Measurements from ENCODE around the gene SPRED3. TPM values are rescaled to one million over a fixed set of nuclear protein-coding genes. Genes with fewer than 3 reads are reported as not detected.

SPRED3 gene
- polyA plus RNA-seq, 1 donor from 2014 or later = 4.9 TPM

DNA sequence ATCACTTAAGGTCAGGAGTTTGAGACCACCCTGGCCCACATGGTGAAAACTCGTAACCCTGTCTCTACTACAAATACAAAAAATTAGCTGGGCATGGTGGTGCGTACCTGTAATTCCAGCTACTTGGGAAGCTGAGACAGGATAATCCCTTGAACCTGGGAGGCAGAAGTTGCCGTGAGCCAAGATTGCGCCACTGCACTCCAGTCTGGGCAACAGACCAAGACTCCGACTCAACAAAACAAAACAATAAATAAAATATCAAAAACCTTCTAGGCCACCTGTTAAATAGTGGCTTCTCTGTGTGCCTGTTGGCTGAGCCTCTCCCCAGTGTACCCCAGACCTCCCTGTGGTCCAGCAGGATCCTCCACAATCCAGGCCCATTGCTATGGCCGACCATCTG is 17.4 kb upstream of the SPRED3 start:
- H3F3A ChIP-seq (ENCODE audit: insufficient read depth, low read length, poor library complexity, severe bottlenecking) = no peaks in the 10 kb centered on the region
- H3K79me2 ChIP-seq (replicated peaks; ENCODE audit: insufficient read depth, low read length) = peaks cover 9% of the 10 kb centered on the region
- H2AFZ ChIP-seq (ENCODE audit: low read depth, low read length) = no peak overlapping the region
- TF ChIP-seq POLR2AphosphoS5 (IDR thresholded peaks at IDR 0.05) (no peak), TAF1 (IDR thresholded peaks at IDR 0.05; ENCODE audit: low read depth) (no peak)
- H3K9me3 ChIP-seq (ENCODE audit: low read length) = no peaks in the 10 kb centered on the region
- no peak overlapping the region for H3K9ac ChIP-seq (ENCODE audit: low read length)
- H3K4me3 ChIP-seq (ENCODE audit: low read length) = no peak overlapping the region
- no peak overlapping the region for H3K4me2 ChIP-seq (ENCODE audit: low read length)
- no peak overlapping the region for H3K27ac ChIP-seq (ENCODE audit: low read length)
- H3K27me3 ChIP-seq (ENCODE audit: insufficient read depth, low read depth, low read length) = no peaks in the 10 kb centered on the region
- H4K20me1 ChIP-seq (ENCODE audit: insufficient read depth) = no peaks in the 10 kb centered on the region
- H3K9me2 ChIP-seq (ENCODE audit: insufficient read depth, low read length) = no peaks in the 10 kb centered on the region
- no peaks in the 10 kb centered on the region for H3K36me3 ChIP-seq (ENCODE audit: insufficient read depth, low read length)

DNA sequence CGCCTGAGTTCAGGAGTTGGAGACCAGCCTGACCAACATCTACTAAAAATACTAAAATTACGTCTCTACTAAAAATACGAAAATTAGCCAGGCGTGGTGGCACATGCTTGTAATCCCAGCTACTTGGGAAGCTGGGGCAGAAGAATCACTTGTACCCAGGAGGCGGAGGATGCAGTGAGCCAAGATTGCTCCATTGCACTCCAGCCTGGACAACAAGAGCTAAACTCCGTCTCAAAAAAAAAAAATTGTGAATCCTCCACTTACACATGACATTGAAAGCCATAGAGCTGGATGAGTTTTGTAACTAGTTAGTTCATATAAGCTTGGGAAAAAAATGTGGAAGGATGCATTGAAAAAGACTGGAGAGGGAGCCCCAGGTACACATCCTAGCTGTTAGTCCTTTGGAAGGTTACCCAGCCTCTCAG is 14.6 kb upstream of the SPRED3 start:
- no peaks in the 10 kb centered on the region for H3K27me3 ChIP-seq (ENCODE audit: insufficient read depth, low read depth, low read length)
- H3K9ac ChIP-seq (ENCODE audit: low read length) = peak overlapping the region; percentile 68
- H2AFZ ChIP-seq (ENCODE audit: low read depth, low read length) = peak overlapping the region; percentile 32
- H3K36me3 ChIP-seq (ENCODE audit: insufficient read depth, low read length) = no peaks in the 10 kb centered on the region
- H3K4me2 ChIP-seq (ENCODE audit: low read length) = peak overlapping the region; percentile 27
- no peaks in the 10 kb centered on the region for H3F3A ChIP-seq (ENCODE audit: insufficient read depth, low read length, poor library complexity, severe bottlenecking)
- H3K27ac ChIP-seq (ENCODE audit: low read length) = peak overlapping the region; percentile 91
- no peaks in the 10 kb centered on the region for H3K9me3 ChIP-seq (ENCODE audit: low read length)
- peak overlapping the region; percentile 84 for H3K4me3 ChIP-seq (ENCODE audit: low read length)
- peaks cover 19% of the 10 kb centered on the region for H3K79me2 ChIP-seq (replicated peaks; ENCODE audit: insufficient read depth, low read length)
- no peaks in the 10 kb centered on the region for H3K9me2 ChIP-seq (ENCODE audit: insufficient read depth, low read length)
- no peaks in the 10 kb centered on the region for H4K20me1 ChIP-seq (ENCODE audit: insufficient read depth)
- TF ChIP-seq EZH2 (IDR thresholded peaks at IDR 0.05; ENCODE audit: borderline replicate concordance, insufficient read depth, low read length, poor library complexity, severe bottlenecking) (no peak), EP300 (conservative IDR thresholded peaks at IDR 0.05; ENCODE audit: poor library complexity, severe bottlenecking) (no peak), RAD21 (conservative IDR thresholded peaks at IDR 0.05) (peak; percentile 36), POLR2AphosphoS5 (IDR thresholded peaks at IDR 0.05) (no peak)

DNA sequence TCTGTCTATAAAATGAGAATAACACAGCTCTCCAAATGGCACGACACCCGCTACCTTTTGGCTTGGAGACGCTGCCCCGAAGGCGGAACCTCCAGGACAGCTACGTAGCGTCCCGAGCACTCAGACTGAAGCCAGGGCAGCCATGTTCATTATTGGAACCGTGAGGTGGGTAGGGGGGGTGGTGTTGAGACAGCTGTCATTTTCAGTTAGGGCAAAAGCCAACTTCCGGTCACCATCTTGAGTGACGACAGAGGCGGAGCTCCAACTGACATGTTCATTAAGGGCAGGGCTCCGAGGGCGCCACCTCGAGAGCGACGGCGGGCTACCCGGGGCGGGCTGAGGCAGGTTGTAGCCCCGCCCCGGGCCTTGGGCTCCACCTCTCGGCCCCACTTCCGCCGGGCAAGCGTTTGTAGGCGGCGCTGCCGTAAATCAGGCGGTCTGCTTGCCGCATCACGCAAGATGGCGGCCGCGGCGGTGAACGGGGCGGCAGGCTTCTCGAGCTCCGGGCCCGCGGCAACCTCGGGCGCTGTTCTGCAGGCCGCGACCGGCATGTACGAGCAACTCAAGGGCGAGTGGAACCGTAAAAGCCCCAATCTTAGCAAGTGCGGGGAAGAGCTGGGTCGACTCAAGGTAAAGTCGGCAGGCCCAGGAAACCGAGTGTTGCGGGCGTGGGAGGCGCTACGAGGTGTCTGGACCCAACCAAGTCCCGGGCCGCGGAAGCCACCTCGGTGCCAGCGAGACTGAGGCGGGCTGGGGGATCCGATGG is 14.0 kb upstream of the SPRED3 start, which contains the start of gene PSMD8:
Gene PSMD8 (plus strand): TSS at position 240 of the 766 bp plus-strand sequence. CDS start 31 bp downstream, at position 271.
- no peaks in the 10 kb centered on the region for H4K20me1 ChIP-seq (ENCODE audit: insufficient read depth)
- H3F3A ChIP-seq (ENCODE audit: insufficient read depth, low read length, poor library complexity, severe bottlenecking) = no peaks in the 10 kb centered on the region
- H3K9me3 ChIP-seq (ENCODE audit: low read length) = no peaks in the 10 kb centered on the region
- peak within 1 kb of the TSS; percentile 84 for H3K4me3 ChIP-seq (ENCODE audit: low read length)
- H3K79me2 ChIP-seq (replicated peaks; ENCODE audit: insufficient read depth, low read length) = peaks cover 19% of the 10 kb centered on the region
- TF ChIP-seq, protein P1, sequence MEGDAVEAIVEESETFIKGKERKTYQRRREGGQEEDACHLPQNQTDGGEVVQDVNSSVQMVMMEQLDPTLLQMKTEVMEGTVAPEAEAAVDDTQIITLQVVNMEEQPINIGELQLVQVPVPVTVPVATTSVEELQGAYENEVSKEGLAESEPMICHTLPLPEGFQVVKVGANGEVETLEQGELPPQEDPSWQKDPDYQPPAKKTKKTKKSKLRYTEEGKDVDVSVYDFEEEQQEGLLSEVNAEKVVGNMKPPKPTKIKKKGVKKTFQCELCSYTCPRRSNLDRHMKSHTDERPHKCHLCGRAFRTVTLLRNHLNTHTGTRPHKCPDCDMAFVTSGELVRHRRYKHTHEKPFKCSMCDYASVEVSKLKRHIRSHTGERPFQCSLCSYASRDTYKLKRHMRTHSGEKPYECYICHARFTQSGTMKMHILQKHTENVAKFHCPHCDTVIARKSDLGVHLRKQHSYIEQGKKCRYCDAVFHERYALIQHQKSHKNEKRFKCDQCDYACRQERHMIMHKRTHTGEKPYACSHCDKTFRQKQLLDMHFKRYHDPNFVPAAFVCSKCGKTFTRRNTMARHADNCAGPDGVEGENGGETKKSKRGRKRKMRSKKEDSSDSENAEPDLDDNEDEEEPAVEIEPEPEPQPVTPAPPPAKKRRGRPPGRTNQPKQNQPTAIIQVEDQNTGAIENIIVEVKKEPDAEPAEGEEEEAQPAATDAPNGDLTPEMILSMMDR (IDR thresholded peaks at IDR 0.05; ENCODE audit: poor library complexity, severe bottlenecking) = peak; percentile 74
- TF ChIP-seq SMC3 (conservative IDR thresholded peaks at IDR 0.05; ENCODE audit: poor library complexity) = peak; percentile 51
- TF ChIP-seq TAF1 (IDR thresholded peaks at IDR 0.05; ENCODE audit: low read depth) = peak; percentile 99
- TF ChIP-seq POLR2AphosphoS5 (IDR thresholded peaks at IDR 0.05) = peak; percentile 97
- TF ChIP-seq EP300 (conservative IDR thresholded peaks at IDR 0.05; ENCODE audit: poor library complexity, severe bottlenecking) = peak; percentile 97
- TF ChIP-seq EZH2 (IDR thresholded peaks at IDR 0.05; ENCODE audit: borderline replicate concordance, insufficient read depth, low read length, poor library complexity, severe bottlenecking) = no peak
- peak; percentile 97 for TF ChIP-seq REST (IDR thresholded peaks at IDR 0.05; ENCODE audit: borderline replicate concordance)
- TF ChIP-seq MXI1 (conservative IDR thresholded peaks at IDR 0.05; ENCODE audit: poor library complexity, severe bottlenecking) = peak; percentile 89
- TF ChIP-seq RAD21 (conservative IDR thresholded peaks at IDR 0.05) = peak; percentile 42
- H3K27me3 ChIP-seq (ENCODE audit: insufficient read depth, low read depth, low read length) = no peaks in the 10 kb centered on the region
- H3K36me3 ChIP-seq (ENCODE audit: insufficient read depth, low read length) = no peaks in the 10 kb centered on the region
- peak within 1 kb of the TSS; percentile 98 for H3K4me2 ChIP-seq (ENCODE audit: low read length)
- H2AFZ ChIP-seq (ENCODE audit: low read depth, low read length) = peak within 1 kb of the TSS; percentile 90
- peak within 1 kb of the TSS; percentile 92 for H3K9ac ChIP-seq (ENCODE audit: low read length)
- H3K27ac ChIP-seq (ENCODE audit: low read length) = peak within 1 kb of the TSS; percentile 91
- H3K9me2 ChIP-seq (ENCODE audit: insufficient read depth, low read length) = no peaks in the 10 kb centered on the region

All from neural cell (in vitro differentiated cells).